Measurements from ENCODE around the gene LYRM9.
"Not testable (repeated sequence)": the region's sequence is repeated elsewhere in the genome, so short reads cannot be mapped to it uniquely, and the experiment has no call there.

The LYRM9 gene

DNA sequence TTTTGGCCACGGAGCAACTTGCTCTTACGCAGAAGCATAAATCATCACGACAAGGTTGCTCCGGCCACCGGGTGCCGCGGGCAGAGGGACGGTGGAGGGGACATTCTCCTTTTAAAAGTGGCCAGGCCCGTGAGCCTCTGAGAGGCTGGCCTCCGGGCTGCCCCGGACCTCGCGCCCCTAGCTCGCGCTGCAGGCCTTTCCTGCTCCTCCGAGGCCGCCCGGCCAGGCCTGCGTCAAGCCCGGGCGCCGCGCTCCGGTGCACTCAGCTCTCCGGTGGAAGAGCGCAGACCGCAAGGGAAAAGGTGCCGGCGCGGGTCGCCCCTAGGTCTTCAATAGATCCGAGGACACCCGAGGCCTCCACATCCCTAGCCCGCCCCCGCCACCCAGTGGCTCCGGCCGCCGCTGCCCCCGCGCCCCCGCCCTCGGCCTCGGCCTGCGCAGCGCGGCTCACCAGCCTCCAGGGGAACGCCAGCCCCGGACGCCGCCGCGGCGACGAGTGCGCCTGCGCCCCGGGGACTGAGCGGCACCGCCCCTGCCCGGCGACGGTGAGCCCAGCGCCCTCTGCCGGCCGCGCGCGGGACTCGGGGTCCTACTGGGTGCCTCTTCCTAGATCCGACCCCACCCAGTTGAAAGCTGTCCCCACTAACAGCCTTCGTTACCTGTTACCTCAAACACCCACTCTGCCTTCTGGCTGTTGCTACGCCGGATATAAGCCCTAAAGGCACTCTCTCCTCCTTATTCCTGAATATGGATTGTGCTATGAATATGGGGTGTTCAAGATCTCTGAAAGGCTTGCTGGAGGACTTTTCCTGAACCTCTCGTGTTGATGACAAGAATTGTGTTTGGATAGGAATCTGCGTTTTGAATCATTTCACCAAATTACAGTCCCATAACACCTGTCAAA is at the start of gene LYRM9:
LYRM9 (minus strand) TSS at position 500 of the 904 bp plus-strand sequence. CDS start 10,671 bp downstream, outside the sequence.
- DNase-seq (ENCODE audit: low read depth, low spot score), result peak; percentile 86

DNA sequence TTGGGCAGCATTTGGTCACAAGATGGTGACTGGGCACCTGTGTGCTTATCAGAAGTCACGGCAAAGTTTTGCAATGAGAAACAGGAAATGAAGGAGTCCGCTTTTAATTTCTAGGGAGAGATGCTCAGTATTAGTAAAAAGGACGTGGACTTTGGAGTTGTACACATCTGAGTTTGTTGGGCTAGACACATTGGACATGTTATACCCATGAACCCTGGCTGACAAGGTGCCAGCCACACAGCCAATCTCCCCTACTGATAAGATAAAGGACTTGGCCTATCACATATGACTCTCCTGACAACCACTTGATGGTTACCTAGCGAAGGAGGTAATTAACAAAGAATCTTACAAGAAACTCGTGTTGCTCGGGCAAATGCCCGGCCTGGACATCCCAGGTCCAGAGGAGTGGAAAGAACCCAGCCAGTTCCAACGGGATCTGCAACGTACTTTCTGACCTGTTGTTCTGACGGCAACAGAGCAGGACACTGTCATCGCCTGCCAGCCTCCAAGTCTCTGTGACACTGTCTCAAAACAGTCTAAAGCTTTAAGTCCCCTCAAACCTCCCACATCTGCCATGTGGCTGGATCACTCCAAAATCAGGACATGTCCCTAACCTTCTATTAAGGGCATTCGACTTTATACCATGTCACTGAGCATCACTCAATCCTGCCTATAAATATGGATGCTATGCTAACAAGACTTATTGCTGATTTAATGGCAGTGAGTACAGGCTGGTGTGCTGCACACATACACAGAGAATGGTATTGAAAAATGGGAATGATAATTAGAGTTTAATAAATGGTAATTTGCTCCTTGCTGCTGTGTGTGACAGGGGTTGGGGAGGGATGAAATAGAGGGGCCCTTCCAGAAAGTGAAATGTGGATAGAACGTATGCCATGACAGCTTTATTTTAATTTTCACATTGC is 47.6 kb upstream of the LYRM9 start:
- no peak for DNase-seq (ENCODE audit: low read depth, low spot score)

DNA sequence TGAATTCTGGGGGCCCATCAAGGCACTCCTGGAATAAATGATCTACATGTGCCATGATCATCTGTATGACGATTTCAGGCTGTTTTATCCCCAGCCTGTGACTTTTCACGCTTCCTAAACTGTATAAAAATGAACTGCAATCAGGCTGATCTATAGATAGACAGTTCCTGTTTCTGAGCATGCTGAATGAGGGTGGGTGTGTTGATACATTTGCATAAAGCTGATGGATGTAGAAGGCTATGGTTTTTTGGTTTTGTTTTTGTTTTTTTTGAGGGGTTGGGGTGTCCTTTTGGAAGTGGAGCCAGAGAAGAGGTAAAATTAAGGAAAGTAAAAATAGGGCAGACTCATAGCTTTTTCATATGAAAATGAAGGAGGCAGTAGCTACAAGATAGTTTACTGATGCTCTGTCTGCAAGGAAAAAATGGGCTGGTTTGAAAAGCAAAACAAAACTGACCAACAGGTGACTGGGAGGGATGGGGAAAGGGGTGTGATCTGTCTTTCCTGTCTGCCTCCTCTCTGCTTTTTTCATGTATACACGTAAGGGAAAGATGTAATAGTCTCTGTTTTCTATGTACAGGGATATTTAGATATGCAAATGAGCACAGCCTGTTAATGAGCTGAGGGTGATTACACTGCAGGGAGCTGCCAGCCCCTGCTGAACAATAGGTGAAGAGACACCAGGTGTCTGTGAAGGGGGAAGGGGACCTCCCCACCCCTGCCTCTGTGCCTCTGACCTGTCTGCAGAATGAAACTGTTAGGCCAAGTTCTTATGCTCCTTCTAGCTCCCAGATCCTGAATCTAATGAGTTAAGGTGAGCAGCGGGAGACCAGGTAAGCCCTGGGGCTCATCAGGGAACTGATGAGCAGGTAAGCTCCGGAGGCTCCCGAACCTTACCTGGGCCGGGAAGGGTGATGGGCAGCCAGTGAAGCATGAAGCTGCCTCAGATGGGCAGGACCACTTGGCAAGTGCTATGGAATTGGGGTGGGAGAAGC is 46.6 kb upstream of the LYRM9 start:
- no peak for DNase-seq (ENCODE audit: low read depth, low spot score)

DNA sequence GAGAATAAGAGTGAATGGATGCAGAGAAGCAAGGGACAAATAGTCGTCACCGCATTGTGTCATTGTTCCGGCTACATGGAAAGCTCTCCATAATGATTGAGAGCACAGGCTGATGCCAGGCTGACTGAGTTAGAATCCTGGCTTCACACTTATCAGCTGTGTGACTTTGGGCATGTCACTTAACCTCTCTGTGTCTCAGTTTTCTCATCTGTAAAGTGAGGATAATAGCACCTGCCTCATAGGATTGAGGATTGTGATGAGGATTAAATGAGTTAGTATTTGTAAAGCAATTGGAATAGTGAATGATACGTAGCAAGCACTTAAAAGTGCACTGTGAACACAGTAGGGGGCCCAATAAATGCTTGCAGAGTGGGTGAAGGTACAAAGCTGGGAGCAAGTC is 45.7 kb upstream of the LYRM9 start:
- no peak for DNase-seq (ENCODE audit: low read depth, low spot score)

DNA sequence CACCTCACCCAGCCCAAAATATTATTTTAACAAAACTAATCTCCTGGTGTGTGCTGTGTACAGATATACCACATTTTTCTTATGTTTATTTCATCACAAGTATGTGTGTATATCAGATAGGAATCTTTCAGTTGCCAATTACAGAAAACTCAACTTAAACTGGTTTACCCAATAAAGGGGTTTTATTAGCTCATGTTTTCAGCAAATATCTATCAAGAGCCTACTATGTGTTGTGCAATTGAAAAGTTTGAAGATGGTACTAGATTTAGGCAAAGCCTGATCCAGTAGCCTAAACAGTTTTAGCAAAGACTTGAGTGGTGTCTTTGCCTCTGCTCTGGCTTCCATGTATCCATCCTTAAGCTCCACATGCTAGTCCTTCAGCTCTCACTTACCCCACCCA is 45.1 kb upstream of the LYRM9 start:
- DNase-seq (ENCODE audit: low read depth, low spot score), result no peak

GRCh38 chr17:27937025-27937546 is 43.9 kb upstream of the LYRM9 start:
- DNase-seq (ENCODE audit: low read depth, low spot score), result no peak

DNA sequence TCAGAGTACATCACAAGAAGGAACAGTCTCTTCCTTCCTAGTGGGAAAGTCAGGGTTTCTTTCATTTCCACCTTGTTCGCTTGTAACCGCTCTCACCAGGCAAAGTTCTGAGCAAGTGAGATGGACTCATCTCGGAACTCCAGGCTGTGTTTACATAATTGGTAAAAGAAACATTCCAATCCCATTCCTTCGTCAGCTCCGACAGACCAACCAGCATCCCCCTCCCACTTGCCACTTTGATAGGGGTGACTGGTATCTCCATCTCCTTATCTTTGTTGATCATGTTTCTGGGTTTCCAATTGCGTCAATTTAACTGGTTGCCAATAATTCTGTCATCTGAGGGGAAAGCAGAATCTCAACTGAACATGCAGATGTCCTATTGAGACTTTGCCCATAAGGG is 36.8 kb upstream of the LYRM9 start:
- DNase-seq (ENCODE audit: low read depth, low spot score), result no peak

DNA sequence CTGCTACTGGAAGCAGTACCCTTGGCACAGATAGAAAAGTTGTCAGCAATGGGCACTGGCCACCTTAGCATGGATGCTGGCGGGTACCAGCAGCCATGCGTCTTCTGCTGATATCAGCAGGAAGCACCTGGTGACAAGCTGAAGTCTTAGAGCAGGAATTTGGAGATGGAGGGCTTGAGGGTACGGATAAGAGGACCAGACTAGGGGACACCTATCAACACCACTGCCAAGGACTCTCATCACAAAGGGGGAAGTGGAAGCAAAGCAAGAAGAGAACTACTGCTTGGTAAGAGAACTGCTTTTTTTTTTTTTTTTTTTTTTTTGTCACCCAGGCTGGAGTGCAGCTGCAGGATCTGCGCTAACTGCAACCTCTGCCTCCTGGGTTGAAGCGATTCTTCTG is 35.4 kb upstream of the LYRM9 start:
- no peak for DNase-seq (ENCODE audit: low read depth, low spot score)

DNA sequence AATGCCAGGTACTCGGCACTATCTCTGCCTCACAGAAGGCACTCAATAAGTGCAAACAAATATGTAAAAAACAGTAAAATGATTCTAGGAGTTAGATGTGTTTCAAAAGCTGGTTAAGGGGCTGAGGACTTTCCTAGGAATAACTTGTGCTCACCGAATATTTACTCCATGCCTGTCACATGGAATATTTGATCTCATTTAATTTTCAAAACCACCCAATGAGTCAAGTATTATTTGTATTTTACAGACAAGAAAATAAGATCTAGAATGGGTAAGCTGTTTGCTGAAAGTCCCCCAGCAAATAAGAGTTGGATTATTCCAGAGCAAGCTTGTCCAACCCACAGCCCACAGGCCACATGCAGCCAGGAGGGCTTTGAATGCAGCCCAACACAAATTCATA is 34.6 kb upstream of the LYRM9 start:
- DNase-seq (ENCODE audit: low read depth, low spot score), result no peak

DNA sequence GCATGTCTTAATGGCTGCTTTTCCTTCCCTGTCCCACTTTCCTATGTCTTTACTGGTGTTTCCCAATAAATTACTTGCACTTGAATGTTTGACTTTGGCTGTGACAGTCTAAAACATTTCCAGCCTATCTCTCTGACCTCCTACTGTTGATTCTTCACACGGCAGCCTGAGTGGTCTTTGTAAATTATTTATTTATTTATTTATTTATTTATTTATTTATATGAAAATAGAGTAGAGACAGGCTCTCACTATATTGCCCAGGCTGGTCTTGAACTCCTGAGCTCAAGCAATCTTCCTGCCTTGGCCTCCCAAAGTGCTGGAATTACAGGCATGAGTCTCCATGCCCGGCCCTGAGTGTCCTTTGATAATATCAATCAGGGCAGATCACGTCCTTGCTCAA is 28.4 kb upstream of the LYRM9 start:
- DNase-seq (ENCODE audit: low read depth, low spot score), result no peak

GRCh38 chr17:27921077-27921476 is 27.9 kb upstream of the LYRM9 start:
- DNase-seq (ENCODE audit: low read depth, low spot score), result no peak

- DNase-seq (ENCODE audit: low read depth, low spot score), result no peak
Measured at GRCh38 chr17:27920569-27920968, 27.4 kb upstream of the LYRM9 start.

DNA sequence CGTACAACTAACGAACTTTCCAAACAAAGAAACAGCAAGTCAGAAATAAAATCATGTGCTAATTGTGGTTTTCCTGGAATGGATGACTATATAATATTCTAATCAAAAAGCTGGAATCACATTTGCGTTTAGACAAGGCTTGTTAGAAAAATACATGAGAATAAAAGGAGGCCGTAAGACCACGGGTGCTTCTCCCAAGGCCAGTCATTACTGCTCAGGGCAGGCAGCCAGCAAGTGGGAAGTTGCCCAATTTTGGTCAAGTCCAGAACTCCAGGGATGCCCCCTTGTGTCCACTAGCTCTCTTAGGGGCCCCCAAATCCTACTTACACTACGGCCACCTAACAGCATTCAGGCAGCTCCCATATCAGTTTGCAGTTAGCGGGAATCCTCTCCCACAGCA is 25.9 kb upstream of the LYRM9 start:
- no peak for DNase-seq (ENCODE audit: low read depth, low spot score)

DNA sequence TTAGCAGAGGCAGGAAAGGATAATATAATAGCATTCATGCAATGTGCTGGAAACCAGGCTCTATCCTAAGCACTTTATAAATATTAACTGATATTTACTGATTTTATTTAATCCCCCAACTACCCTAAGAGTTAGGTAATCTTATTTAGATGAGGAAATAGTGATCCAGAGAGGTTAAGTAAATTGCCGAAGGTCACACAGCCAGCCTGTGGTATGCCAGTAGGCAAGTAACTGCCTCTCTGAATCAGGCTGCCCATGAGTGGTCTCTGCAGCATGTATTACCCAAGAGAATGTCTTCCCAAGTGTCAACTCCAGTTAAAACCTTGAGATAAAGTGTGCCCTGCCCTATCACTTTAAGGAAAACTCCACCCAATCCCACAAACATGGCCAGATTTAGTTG is 25.3 kb upstream of the LYRM9 start:
- no peak for DNase-seq (ENCODE audit: low read depth, low spot score)

DNA sequence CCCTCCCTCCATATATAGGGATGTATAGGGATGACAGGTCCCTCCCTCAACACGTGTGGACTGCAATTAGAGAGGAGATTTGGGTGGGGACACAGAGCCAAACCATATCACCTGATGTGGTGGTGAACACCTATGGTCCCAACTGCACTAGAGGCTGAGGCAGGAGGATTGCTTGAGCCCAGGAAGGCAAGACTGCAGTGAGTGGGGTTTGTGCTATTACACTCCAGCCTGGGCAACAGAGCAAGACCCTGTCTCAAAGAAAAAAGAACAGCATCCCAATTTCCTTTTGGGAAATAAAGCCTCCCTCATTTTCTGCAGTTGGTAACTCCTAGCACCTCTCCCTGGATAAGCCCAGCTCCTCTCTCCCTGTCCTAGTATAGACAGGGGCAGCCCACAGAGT is 23.8 kb upstream of the LYRM9 start:
- no peak for DNase-seq (ENCODE audit: low read depth, low spot score)

GRCh38 chr17:27915709-27916108 is 22.5 kb upstream of the LYRM9 start:
- DNase-seq (ENCODE audit: low read depth, low spot score), result no peak

- no peak for DNase-seq (ENCODE audit: low read depth, low spot score)
Measured at GRCh38 chr17:27914382-27914781, 21.2 kb upstream of the LYRM9 start.

DNA sequence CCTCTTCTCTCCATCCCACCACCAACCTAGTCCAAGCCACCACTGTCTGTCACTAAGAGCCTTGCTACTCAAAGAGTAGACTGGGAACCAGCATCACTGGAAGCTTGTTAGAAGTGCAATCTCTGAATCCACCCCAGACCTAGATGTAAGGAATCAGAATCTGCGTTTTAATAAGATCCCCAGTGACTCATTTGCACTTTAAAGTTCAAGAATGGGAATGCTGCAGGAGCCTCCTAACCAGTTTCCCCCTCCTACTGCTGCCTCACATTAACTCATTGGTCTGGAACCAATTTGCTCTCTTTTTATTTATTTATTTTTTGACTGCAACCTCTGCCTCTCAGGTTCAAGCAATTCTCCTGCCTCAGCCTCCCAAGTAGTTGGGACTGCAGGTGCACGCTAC is 19.8 kb upstream of the LYRM9 start:
- DNase-seq (ENCODE audit: low read depth, low spot score), result no peak

DNA sequence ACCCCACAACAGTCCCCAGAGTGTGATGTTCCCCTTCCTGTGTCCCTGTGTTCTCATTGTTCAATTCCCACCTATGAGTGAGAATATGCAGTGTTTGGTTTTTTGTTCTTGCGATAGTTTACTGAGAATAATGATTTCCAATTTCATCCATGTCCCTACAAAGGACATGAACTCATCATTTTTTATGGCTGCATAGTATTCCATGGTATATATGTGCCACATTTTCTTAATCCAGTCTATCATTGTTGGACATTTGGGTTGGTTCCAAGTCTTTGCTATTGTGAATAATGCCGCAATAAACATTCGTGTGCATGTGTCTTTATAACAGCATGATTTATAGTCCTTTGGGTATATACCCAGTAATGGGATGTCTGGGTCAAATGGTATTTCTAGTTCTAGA is 19.1 kb upstream of the LYRM9 start:
- DNase-seq (ENCODE audit: low read depth, low spot score), result not testable (repeated sequence)

- DNase-seq (ENCODE audit: low read depth, low spot score), result no peak
Measured at GRCh38 chr17:27907976-27908558, 14.9 kb upstream of the LYRM9 start.

DNA sequence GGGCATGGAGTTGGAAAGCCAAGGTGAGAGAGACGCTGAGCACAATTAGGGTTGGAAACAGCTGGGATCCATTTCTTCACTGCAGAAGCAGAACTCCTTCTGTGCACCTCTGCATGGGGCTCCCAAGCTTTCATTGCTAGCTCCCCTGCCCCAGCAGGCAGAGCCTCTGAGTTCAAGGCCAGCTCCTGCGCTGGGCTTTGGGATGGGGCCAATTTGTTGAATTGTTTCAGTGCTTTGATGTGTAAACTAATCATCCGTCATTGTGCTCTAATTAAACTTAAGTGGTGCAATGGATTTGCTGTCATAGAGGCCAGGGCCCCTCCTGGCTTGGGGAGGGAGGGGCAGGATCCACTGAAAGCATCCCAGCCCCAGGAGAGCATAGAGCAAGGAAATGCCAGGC is 13.5 kb upstream of the LYRM9 start:
- no peak for DNase-seq (ENCODE audit: low read depth, low spot score)

Measured in activated CD4-positive, CD25-positive, alpha-beta regulatory T cell treated with anti-CD3 and anti-CD28 coated beads, Interleukin-2, amount 50 U/mL, for 16 hours (primary cell).